GM18873 (cell line): Measurements from ENCODE around the gene NCOA3.

Experiments
- ATAC-seq: cut with Tn5 transposase; IDR thresholded peaks from one replicate; pipeline ENCODE4 v1.9.1; 2021; ENCODE audit warnings: mild to moderate bottlenecking, moderate library complexity, moderate number of reproducible peaks; ENCODE audit not compliant: unreplicated experiment, low FRiP score

The NCOA3 gene

DNA sequence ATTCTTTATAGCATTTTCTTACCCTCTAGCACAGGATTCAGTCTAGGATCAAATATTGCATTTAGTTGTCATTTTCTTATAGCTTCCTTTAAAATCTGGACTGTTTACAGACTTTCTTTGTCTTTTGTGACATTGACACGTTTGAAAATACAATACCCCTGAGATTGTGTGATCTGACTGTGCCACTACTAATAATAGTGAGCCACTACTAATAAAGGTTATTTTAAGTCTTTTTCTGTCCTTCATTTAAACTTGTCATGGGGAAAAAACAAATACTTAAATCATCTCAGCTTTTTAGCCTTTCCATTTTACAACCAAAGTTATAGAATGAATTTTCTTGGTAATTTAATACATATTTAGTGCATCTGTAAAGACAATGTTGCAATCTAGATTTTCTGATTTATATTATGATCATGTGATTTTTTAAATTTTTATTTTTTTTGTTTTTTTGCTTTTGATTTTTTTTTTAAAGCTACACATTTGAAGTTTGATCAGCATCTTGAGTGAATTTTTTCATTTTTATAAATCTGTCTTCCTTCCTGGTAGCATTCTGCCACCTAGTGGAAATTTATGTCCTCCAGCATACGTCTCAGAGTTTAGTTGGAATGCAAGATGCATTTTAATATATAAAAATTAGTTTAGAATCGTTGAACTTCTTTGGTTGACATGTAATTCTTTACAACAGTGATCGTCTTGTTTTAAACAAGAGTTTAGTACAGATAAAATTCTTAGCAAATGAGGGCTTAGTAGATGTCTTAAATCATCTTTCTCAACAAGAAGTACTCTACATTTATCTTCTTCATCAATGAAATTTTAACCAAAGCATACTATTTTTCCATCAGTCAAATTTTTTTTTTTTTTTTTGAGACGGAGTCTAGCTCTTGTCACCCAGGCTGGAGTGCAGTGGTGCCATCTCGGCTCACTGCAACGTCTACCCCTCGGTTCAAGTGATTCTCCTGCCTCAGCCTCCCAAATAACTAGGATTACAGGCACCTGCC lies 119.4 kb downstream of the NCOA3 start:
- ATAC-seq: no peak

DNA sequence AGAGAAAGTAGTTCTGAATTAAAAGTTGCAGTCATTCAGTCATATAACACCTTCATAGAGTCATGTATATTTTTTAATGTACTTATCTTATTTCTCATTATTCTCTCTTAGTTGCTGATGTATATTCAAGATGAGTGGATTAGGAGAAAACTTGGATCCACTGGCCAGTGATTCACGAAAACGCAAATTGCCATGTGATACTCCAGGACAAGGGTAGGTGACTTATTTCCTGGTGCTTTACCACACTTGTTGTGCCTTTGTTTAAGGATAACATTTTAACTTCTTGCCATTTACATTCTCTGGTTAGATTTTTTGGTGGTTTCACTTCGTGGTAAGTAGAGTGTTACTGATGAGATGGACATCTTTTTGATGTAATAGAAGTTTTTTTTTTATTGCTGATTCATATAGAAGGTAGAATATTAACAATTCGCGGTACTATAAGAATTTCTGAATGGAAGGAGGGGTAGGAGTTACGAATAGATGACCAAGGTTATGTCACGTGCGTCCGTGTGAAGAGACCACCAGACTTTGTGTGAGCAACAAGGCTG lies 120.5 kb downstream of the NCOA3 start:
- ATAC-seq: no peak

GRCh38 chr20:47623206-47623605 lies 121.5 kb downstream of the NCOA3 start:
- no peak for ATAC-seq

DNA sequence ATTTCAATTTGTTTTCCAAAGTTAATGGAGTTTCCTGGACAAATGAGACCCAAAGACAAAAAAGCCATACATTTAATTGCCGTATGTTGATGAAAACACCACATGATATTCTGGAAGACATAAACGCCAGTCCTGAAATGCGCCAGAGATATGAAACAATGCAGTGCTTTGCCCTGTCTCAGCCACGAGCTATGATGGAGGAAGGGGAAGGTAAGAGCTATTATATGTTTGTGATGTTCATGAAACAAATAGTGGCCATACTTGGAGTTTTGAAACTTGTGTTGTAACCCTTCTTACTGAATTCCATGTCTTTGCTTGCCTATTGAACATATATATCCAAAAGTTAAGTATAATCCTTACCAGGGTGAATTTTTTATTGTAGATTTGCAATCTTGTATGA lies 125.9 kb downstream of the NCOA3 start:
- no peak for ATAC-seq

- no peak for ATAC-seq
Measured at GRCh38 chr20:47629907-47630306, 128.2 kb downstream of the NCOA3 start.

- no peak for ATAC-seq
Measured at GRCh38 chr20:47631078-47631477, 129.4 kb downstream of the NCOA3 start.

DNA sequence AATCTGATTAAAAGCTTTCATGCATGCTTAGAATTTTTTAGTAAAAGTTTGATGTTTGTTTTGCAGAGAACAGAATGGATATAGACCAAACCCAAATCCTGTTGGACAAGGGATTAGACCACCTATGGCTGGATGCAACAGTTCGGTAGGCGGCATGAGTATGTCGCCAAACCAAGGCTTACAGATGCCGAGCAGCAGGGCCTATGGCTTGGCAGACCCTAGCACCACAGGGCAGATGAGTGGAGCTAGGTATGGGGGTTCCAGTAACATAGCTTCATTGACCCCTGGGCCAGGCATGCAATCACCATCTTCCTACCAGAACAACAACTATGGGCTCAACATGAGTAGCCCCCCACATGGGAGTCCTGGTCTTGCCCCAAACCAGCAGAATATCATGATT lies 133.6 kb downstream of the NCOA3 start:
- ATAC-seq: no peak

DNA sequence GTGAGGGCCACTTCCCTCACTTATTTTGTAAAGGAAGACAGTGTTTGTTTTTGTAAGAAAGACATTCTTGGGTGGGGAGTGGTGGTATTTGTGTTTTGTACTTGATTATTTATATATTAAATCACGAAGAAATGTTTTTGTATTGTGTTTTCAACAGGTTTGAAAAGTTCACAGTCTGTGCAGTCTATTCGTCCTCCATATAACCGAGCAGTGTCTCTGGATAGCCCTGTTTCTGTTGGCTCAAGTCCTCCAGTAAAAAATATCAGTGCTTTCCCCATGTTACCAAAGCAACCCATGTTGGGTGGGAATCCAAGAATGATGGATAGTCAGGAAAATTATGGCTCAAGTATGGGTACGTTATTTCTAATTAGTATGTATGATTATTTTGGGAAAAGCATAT lies 137.2 kb downstream of the NCOA3 start:
- ATAC-seq: no peak

DNA sequence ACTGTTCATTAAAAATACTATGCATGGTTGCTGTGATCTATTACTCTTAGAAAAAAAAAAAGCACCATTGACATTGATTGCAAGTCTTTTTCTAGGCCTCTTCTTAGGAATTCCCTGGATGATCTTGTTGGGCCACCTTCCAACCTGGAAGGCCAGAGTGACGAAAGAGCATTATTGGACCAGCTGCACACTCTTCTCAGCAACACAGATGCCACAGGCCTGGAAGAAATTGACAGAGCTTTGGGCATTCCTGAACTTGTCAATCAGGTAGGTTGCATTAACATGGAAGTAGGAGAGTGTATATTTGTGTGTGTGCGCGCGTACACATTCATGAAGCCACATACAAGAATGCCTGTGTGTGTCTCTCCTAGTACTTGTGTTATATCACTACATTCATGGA lies 140.4 kb downstream of the NCOA3 start:
- ATAC-seq: no peak

DNA sequence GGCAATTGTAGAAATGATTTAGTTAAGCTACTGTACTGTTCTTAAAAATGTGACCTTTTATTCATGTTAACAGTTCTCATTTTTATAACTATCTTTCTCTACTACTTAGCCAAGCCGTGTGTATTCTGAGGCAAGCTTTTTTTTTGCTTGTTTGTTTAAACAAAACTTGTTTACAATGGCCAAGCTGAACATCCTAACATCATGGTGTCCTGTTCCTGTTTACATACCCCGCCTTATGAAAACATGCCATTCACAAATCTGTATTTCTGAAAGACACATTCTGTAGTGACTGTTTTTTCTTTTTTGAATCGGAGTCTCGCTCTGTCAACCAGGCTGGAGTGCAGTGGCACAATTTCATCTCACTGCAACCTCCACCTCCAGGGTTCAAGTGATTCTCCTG lies 140.9 kb downstream of the NCOA3 start:
- ATAC-seq: no peak

GRCh38 chr20:47645632-47646031 lies 143.9 kb downstream of the NCOA3 start:
- ATAC-seq: no peak

- no peak for ATAC-seq
Measured at GRCh38 chr20:47647994-47648393, 146.3 kb downstream of the NCOA3 start.

DNA sequence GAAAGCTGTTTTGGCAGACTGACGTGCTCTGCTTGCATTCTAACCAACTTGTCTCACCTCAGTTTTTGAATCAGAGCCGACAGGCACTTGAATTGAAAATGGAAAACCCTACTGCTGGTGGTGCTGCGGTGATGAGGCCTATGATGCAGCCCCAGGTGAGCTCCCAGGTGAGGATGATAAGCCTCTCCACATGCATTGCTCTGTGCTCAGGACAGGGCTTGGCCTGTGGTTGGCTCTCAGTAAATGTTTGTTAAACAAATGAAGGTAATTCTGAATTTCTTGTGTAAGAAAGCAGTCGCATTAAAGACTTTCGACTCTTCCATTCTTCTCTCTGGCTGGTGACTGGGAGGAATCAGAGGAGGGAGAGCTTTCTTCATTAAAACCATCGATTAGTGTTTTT lies 147.3 kb downstream of the NCOA3 start:
- no peak for ATAC-seq

GRCh38 chr20:47652301-47652700 lies 150.6 kb downstream of the NCOA3 start:
- no peak for ATAC-seq

DNA sequence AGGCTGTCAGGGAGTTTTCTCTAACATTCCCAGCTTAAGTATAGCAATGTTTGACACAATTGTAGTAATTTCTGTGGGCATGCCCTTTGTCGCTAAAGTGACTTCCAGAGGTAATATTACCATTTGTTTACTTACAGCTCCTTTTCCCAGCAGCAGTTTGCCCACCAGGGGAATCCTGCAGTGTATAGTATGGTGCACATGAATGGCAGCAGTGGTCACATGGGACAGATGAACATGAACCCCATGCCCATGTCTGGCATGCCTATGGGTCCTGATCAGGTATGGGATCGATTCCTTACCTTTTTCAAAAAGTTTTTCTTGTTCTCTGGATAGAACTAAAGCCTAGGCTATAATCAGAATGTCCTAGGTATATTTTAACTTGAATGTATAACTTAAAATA lies 151.1 kb downstream of the NCOA3 start:
- ATAC-seq: no peak

DNA sequence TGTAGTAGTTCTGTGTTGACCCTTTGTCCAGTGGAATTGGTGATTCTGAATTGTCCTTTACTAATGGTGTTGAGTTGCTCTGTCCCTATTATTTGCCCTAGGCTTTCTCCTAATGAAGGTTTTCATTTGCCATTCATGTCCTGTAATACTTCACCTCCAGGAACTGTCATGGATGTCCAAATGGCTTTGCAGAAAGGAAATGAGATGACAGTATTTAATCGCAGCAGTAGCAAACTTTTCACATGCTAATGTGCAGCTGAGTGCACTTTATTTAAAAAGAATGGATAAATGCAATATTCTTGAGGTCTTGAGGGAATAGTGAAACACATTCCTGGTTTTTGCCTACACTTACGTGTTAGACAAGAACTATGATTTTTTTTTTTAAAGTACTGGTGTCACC lies 152.2 kb downstream of the NCOA3 start:
- no peak for ATAC-seq

DNA sequence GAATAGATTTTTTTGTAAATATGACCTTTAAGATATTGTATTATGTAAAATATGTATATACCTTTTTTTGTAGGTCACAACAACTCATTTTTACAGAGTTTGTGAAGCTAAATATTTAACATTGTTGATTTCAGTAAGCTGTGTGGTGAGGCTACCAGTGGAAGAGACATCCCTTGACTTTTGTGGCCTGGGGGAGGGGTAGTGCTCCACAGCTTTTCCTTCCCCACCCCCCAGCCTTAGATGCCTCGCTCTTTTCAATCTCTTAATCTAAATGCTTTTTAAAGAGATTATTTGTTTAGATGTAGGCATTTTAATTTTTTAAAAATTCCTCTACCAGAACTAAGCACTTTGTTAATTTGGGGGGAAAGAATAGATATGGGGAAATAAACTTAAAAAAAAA lies 152.7 kb downstream of the NCOA3 start:
- no peak for ATAC-seq

- ATAC-seq: no peak
Measured at GRCh38 chr20:47655635-47656034, 153.9 kb downstream of the NCOA3 start.

GRCh38 chr20:47656318-47656717 lies 154.6 kb downstream of the NCOA3 start:
- no peak for ATAC-seq

GRCh38 chr20:47659904-47660601 lies 158.4 kb downstream of the NCOA3 start:
- ATAC-seq: no peak

DNA sequence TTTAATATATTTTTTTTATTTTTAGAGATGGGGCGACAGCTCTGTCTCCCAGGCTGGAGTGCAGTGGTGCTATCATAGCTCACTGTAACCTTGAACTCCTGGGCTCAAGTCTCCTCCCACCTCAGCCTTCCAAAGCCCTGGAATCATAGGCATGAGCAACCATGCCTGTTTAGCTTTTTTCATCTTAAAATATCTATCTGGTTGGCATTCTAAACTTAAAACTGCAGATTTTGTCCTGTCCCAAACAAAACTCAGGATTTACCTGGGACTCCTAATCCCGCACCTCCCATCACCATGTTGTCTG lies 158.9 kb downstream of the NCOA3 start:
- ATAC-seq: no peak
